ENCODE results near the gene RAB7A. TPM values are rescaled to one million over a fixed set of nuclear protein-coding genes. Genes with fewer than 3 reads are reported as not detected.
A peak's percentile ranks its signal among the peaks of the same experiment; 100 is the strongest.
"Not testable (repeated sequence)": the region's sequence is repeated elsewhere in the genome, so short reads cannot be mapped to it uniquely, and the experiment has no call there.

Gene RAB7A
- total RNA-seq, 1 experiment from 2014 or later, result 155 TPM

- H3K27me3 Mint-ChIP-seq (ENCODE audit: low read depth), result no peaks in the 10 kb centered on the region; the same call in 1 of the 2 replicates
- no peak overlapping the region for H2BK12ac ChIP-seq (ENCODE audit: insufficient read length, low read depth, low read length)
- H3K4me1 ChIP-seq (ENCODE audit: insufficient read depth, low read length), result peaks cover 7% of the 10 kb centered on the region; the same call in 1 of the 2 replicates
- H2BK5ac ChIP-seq (ENCODE audit: insufficient read length, low read length), result no peak overlapping the region
- H3K79me1 ChIP-seq (ENCODE audit: insufficient read depth, low read depth, low read length, poor library complexity, severe bottlenecking), result no peaks in the 10 kb centered on the region
- TF ChIP-seq CTCF (conservative IDR thresholded peaks at IDR 0.05), result no peak
- no peak overlapping the region for H3K27ac Mint-ChIP-seq
- H3K4ac ChIP-seq (ENCODE audit: low read depth, low read length), result no peak overlapping the region
- peak overlapping the region; percentile 93 to 96 for H3K4me3 Mint-ChIP-seq
- H3K36me3 Mint-ChIP-seq (ENCODE audit: insufficient read depth in 1 of 3, low read depth in 3 of 3), result peaks cover 3 to 8% (median 5%) of the 10 kb centered on the region in 3 experiments; a peak in 6 of 7 replicates
- no peak overlapping the region for H3K14ac ChIP-seq (ENCODE audit: insufficient read depth, low read length)
- no peak overlapping the region for H2BK20ac ChIP-seq (ENCODE audit: low read depth, low read length, poor library complexity, severe bottlenecking)
- H3K4me1 Mint-ChIP-seq, result peaks cover 51 to 64% of the 10 kb centered on the region in 2 experiments
- H3K23ac ChIP-seq (ENCODE audit: insufficient read length, low read depth, low read length), result no peak overlapping the region
- H2AFZ ChIP-seq (ENCODE audit: low read length), result no peak overlapping the region
- no peak overlapping the region for H2AK5ac ChIP-seq (ENCODE audit: insufficient read length, low read length)
- no peak overlapping the region for H4K8ac ChIP-seq (replicated peaks; ENCODE audit: insufficient read length, low read depth, low read length)
- H3K9me3 Mint-ChIP-seq, result peaks cover 0 to 3% of the 10 kb centered on the region in 2 experiments; a peak in 1 of 5 replicates
- H3K4me2 ChIP-seq (ENCODE audit: insufficient read depth, insufficient read length, low read length), result peak overlapping the region; percentile 73
- H3K9ac ChIP-seq (ENCODE audit: extremely low read depth, insufficient read length, low read length), result no peak overlapping the region
- no peak for DNase-seq
- no peak overlapping the region for H4K5ac ChIP-seq (ENCODE audit: insufficient read length, low read depth, low read length)
- H4K91ac ChIP-seq (ENCODE audit: insufficient read length, low read depth, low read length), result no peak overlapping the region
- no peak overlapping the region for H2BK120ac ChIP-seq (ENCODE audit: low read depth, low read length, poor library complexity, severe bottlenecking)
- no CpG with 5 or more reads among the region's 2 CpGs for WGBS (ENCODE audit: extremely low coverage, insufficient read length, low lambda C conversion rate)
- no peak overlapping the region for H2BK15ac ChIP-seq (ENCODE audit: low read depth, low read length)
- peaks cover 8% of the 10 kb centered on the region for H3K23me2 ChIP-seq (ENCODE audit: insufficient read length, low read depth, low read length, poor library complexity, severe bottlenecking)
- no peak overlapping the region for H3K18ac ChIP-seq (ENCODE audit: insufficient read length, low read depth, low read length)
- H4K20me1 ChIP-seq (ENCODE audit: control insufficient read depth, insufficient read depth, insufficient read length), result no peaks in the 10 kb centered on the region
- H3K56ac ChIP-seq (ENCODE audit: insufficient read length, low read depth, low read length), result no peak overlapping the region
- H3K9me3 ChIP-seq (ENCODE audit: control insufficient read depth, low read depth, low read length), result no peaks in the 10 kb centered on the region
- H3K27me3 ChIP-seq (ENCODE audit: insufficient read depth, low read length), result no peaks in the 10 kb centered on the region
- H3K27ac ChIP-seq (ENCODE audit: insufficient read length, low read depth, low read length), result no peak overlapping the region
- H3T11ph ChIP-seq (ENCODE audit: low read length), result no peak overlapping the region
- H3K79me2 ChIP-seq (ENCODE audit: insufficient read depth, low read length), result peaks cover 56% of the 10 kb centered on the region; the same call in 1 of the 2 replicates
Measured at GRCh38 chr3:128727996-128728395, 2.0 kb downstream of the RAB7A start.

- not testable (repeated sequence) for H4K20me1 ChIP-seq (ENCODE audit: control insufficient read depth, insufficient read depth, insufficient read length)
Measured at GRCh38 chr3:128728521-128728920, 2.5 kb downstream of the RAB7A start.

More at GRCh38 chr3:128728521-128728920, 2.5 kb downstream of the RAB7A start:
- H3K4me2 ChIP-seq (ENCODE audit: insufficient read depth, insufficient read length, low read length); H3K27ac Mint-ChIP-seq; H3K79me1 ChIP-seq (ENCODE audit: insufficient read depth, low read depth, low read length, poor library complexity, severe bottlenecking); H3K4ac ChIP-seq (ENCODE audit: low read depth, low read length); H2BK20ac ChIP-seq (ENCODE audit: low read depth, low read length, poor library complexity, severe bottlenecking); H2BK5ac ChIP-seq (ENCODE audit: insufficient read length, low read length); H3K27me3 ChIP-seq (ENCODE audit: insufficient read depth, low read length); H3K36me3 Mint-ChIP-seq (ENCODE audit: insufficient read depth in 1 of 3, low read depth in 3 of 3); H3K23ac ChIP-seq (ENCODE audit: insufficient read length, low read depth, low read length); H2AFZ ChIP-seq (ENCODE audit: low read length); H3K23me2 ChIP-seq (ENCODE audit: insufficient read length, low read depth, low read length, poor library complexity, severe bottlenecking); H3T11ph ChIP-seq (ENCODE audit: low read length); H3K27me3 Mint-ChIP-seq (ENCODE audit: low read depth); H3K18ac ChIP-seq (ENCODE audit: insufficient read length, low read depth, low read length); DNase-seq; H3K14ac ChIP-seq (ENCODE audit: insufficient read depth, low read length); H2BK15ac ChIP-seq (ENCODE audit: low read depth, low read length); H3K4me1 ChIP-seq (ENCODE audit: insufficient read depth, low read length); H3K9me3 ChIP-seq (ENCODE audit: control insufficient read depth, low read depth, low read length); H3K56ac ChIP-seq (ENCODE audit: insufficient read length, low read depth, low read length); H3K27ac ChIP-seq (ENCODE audit: insufficient read length, low read depth, low read length); H4K5ac ChIP-seq (ENCODE audit: insufficient read length, low read depth, low read length); H2AK5ac ChIP-seq (ENCODE audit: insufficient read length, low read length); H2BK120ac ChIP-seq (ENCODE audit: low read depth, low read length, poor library complexity, severe bottlenecking); H2BK12ac ChIP-seq (ENCODE audit: insufficient read length, low read depth, low read length); H3K9me3 Mint-ChIP-seq; H3K9ac ChIP-seq (ENCODE audit: extremely low read depth, insufficient read length, low read length); H4K8ac ChIP-seq (replicated peaks; ENCODE audit: insufficient read length, low read depth, low read length); H4K91ac ChIP-seq (ENCODE audit: insufficient read length, low read depth, low read length): not testable (repeated sequence)
- peak overlapping the region; percentile 13 to 21; a peak in 3 of 5 replicates for H3K4me3 Mint-ChIP-seq
- peaks cover 51 to 62% of the 10 kb centered on the region in 2 experiments for H3K4me1 Mint-ChIP-seq
- WGBS (ENCODE audit: extremely low coverage, insufficient read length, low lambda C conversion rate), result no CpG with 5 or more reads among the region's 13 CpGs
- H3K79me2 ChIP-seq (ENCODE audit: insufficient read depth, low read length), result peaks cover 61% of the 10 kb centered on the region; the same call in 1 of the 2 replicates

All from H9 (cell line).